HepG2 (cell line): ENCODE results near the gene RANBP3. TPM values are rescaled to one million over a fixed set of nuclear protein-coding genes. Genes with fewer than 3 reads are reported as not detected.

ENCODE experiments used
- AKAP8 ChIP-seq: sonication (generic); formaldehyde crosslinking; IDR thresholded peaks from 2 replicates; pipeline ENCODE4 v1.5.1; 2020; ENCODE audit warnings: mild to moderate bottlenecking, missing genetic modification reagents
- FOXJ3 ChIP-seq: sonication (generic); formaldehyde crosslinking; IDR thresholded peaks from 2 replicates; pipeline ENCODE4 v1.4.0; 2020; ENCODE audit warnings: missing genetic modification reagents, mild to moderate bottlenecking, borderline replicate concordance
- HDAC2 ChIP-seq: sonication (generic); formaldehyde crosslinking; IDR thresholded peaks from 2 replicates; pipeline ENCODE4 v1.4.0; 2020; ENCODE audit warnings: missing genetic modification reagents
- JDP2 ChIP-seq: sonication (generic); formaldehyde crosslinking; IDR thresholded peaks from 2 replicates; pipeline ENCODE4 v1.8.1; 2022; ENCODE audit warnings: missing genetic modification reagents, borderline replicate concordance
- RBM22 ChIP-seq: fragments of 200-400 bp; formaldehyde crosslinking; optimal IDR thresholded peaks from 2 replicates; pipeline ENCODE3; 2017; ENCODE audit warnings: mild to moderate bottlenecking, low read length, moderate library complexity
- RNF2 ChIP-seq: fragments of 450-650 bp; conservative IDR thresholded peaks from 2 replicates; pipeline ENCODE4 v1.6.1; 2016; ENCODE audit warnings: low read depth
- SIN3A ChIP-seq: IDR thresholded peaks from 2 replicates; pipeline ENCODE4 v1.6.1; 2011; ENCODE audit warnings: low read depth, mild to moderate bottlenecking, control low read depth, low read length, borderline replicate concordance
- SOX6 ChIP-seq, 2 experiments: fragments of 450-650 bp in 1 of 2; sonication (generic) in 1 of 2; formaldehyde crosslinking in 1 of 2; IDR thresholded peaks; 2 replicates each; pipeline versions ENCODE4 v1.4.0 to v1.6.1; 2017 to 2020; ENCODE audit warnings: antibody characterized with exemption in 1 of 2, mild to moderate bottlenecking in 1 of 2, missing genetic modification reagents in 1 of 2
- SUZ12 ChIP-seq: fragments of 150-350 bp; IDR thresholded peaks from 2 replicates; pipeline ENCODE4 v1.6.1; 2014; ENCODE audit warnings: low read depth, low read length
- TAF1 ChIP-seq: sonication (generic); formaldehyde crosslinking; IDR thresholded peaks from 2 replicates; pipeline ENCODE4 v1.4.0; 2020; ENCODE audit warnings: missing genetic modification reagents
- ZFP90 ChIP-seq: sonication (generic); formaldehyde crosslinking; IDR thresholded peaks from 2 replicates; pipeline ENCODE4 v1.8.0; 2022; ENCODE audit warnings: missing genetic modification reagents, mild to moderate bottlenecking, inconsistent platforms, borderline replicate concordance
- ZNF432 ChIP-seq: sonication (generic); formaldehyde crosslinking; IDR thresholded peaks from 2 replicates; pipeline ENCODE4 v1.5.0; 2020; ENCODE audit warnings: missing genetic modification reagents, mild to moderate bottlenecking, borderline replicate concordance
- ZNF605 ChIP-seq: sonication (generic); formaldehyde crosslinking; IDR thresholded peaks from 2 replicates; pipeline ENCODE4 v1.8.0; 2022; ENCODE audit warnings: mild to moderate bottlenecking, missing genetic modification reagents
- ZNF614 ChIP-seq: IDR thresholded peaks from 2 replicates; pipeline ENCODE4 v1.6.1; 2018; ENCODE audit warnings: missing biosample characterization, missing genetic modification reagents, inconsistent platforms, borderline replicate concordance
- ZNF747 ChIP-seq: sonication (generic); formaldehyde crosslinking; IDR thresholded peaks from 2 replicates; pipeline ENCODE4 v1.8.1; 2023; ENCODE audit warnings: missing genetic modification reagents, mild to moderate bottlenecking, borderline replicate concordance
- ZNF792 ChIP-seq: IDR thresholded peaks from 2 replicates; pipeline ENCODE4 v1.6.1; 2016
- polyA plus RNA-seq, 8 experiments: library from polyadenylated mRNA; depleted of rRNA in 3 of 8; stranded (reverse) in 7 of 8; unstranded in 1 of 8; fragments of >200 nt; fragmentation: Illumina TruSeq in 4 of 8; extraction: Trizol in 4 of 8; gene quantifications; 2 replicates each; pipeline versions ENCODE4 v1.2.1 to v1.2.3, GENCODE V29; 2011 to 2016; ENCODE audit warnings: low read depth in 4 of 8, missing spikeins in 1 of 8, mixed read lengths in 1 of 8; ENCODE audit not compliant: insufficient read depth in 1 of 8
- total RNA-seq, 5 experiments: library from RNA; depleted of rRNA; stranded (reverse); fragments of >200 nt; fragmentation: Illumina TruSeq; extraction: Trizol; gene quantifications; 2 replicates each; pipeline ENCODE4 v1.2.3, GENCODE V29; 2016; ENCODE audit warnings: low read depth in 1 of 5
- TF ChIP-seq, protein P1 (sequence below): sonication (generic); formaldehyde crosslinking; conservative IDR thresholded peaks from 2 replicates; pipeline ENCODE4 v1.4.0; 2020; ENCODE audit warnings: missing genetic modification reagents
- TF ChIP-seq, protein P2 (sequence below): sonication (generic); formaldehyde crosslinking; IDR thresholded peaks from 2 replicates; pipeline ENCODE4 v1.8.0; 2022; ENCODE audit warnings: missing genetic modification reagents, low read depth, mild to moderate bottlenecking, borderline replicate concordance
- TF ChIP-seq, protein P3 (sequence below): IDR thresholded peaks from 2 replicates; pipeline ENCODE4 v1.6.1; 2016; ENCODE audit warnings: missing compliant biosample characterization, missing genetic modification reagents, borderline replicate concordance
- TF ChIP-seq, protein P4 (sequence below): sonication (generic); formaldehyde crosslinking; IDR thresholded peaks from 2 replicates; pipeline ENCODE4 v1.8.1; 2023; ENCODE audit warnings: mild to moderate bottlenecking, missing genetic modification reagents
- TF ChIP-seq, protein P5 (sequence below): sonication (generic); formaldehyde crosslinking; IDR thresholded peaks from 2 replicates; pipeline ENCODE4 v1.4.0; 2020; ENCODE audit warnings: missing genetic modification reagents

RANBP3 gene
- total and polyA plus RNA-seq, 2 of the 13 experiments (the other 11 are each of a cell fraction or from before 2014, with no cell fraction given), result 39.5 to 149 TPM

DNA sequence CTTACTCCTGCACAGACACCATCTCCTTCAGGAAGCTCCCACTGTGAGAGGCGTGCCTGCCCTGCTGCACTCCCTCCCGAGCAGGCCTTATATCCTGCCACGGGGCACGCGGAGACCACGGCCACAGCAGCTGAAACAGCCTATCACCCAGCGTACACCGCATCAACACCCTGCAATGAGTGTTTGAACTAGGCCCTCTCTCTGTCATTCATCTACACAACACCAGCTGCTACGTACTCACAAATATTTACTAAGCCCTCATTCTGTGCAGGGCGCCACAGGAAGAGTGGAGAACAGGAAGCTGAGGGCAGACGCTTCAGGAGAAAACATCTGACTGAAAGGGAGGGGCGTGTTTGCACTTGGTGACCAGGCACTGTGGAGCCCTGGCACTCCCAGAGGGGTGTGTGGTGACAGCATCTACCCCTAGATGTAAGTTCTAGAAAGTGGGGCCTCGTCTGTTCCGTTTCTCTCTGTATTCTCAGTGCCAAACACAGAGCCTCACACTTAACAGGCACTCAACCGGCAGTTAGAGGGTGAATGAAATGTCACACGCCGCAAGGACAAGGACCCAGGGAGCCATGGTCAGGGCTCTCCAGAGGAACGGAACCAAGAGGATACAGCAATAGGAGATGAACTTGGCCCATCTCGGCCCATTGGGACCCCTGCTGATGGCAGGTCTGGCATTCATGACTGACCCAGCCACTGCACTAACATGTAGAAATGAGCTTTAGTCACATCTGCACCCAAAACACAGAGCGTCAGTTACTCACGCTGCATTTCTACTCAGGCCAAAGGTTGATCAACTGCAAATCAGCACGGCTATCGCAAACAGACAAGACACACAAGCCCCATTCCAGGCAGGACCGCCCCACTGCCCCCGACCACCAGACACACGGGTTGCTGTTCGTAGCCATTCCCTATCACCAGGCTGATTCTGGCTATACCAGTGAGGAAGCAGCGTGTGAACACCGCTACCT, 15.7 kb downstream of the RANBP3 start (continued):
- TF ChIP-seq, protein P1, sequence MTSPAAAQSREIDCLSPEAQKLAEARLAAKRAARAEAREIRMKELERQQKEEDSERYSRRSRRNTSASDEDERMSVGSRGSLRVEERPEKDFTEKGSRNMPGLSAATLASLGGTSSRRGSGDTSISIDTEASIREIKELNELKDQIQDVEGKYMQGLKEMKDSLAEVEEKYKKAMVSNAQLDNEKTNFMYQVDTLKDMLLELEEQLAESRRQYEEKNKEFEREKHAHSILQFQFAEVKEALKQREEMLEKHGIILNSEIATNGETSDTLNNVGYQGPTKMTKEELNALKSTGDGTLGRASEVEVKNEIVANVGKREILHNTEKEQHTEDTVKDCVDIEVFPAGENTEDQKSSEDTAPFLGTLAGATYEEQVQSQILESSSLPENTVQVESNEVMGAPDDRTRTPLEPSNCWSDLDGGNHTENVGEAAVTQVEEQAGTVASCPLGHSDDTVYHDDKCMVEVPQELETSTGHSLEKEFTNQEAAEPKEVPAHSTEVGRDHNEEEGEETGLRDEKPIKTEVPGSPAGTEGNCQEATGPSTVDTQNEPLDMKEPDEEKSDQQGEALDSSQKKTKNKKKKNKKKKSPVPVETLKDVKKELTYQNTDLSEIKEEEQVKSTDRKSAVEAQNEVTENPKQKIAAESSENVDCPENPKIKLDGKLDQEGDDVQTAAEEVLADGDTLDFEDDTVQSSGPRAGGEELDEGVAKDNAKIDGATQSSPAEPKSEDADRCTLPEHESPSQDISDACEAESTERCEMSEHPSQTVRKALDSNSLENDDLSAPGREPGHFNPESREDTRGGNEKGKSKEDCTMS, result no peak
- no peak for TF ChIP-seq ZNF432
- TF ChIP-seq ZNF605 (CRISPR knock-in tag), result peak; percentile 94
- peak; percentile 79; the same call in 1 of the 2 replicates for TF ChIP-seq ZNF614 (CRISPR knock-in tag)
- no peak; the same call in 1 of the 2 replicates for TF ChIP-seq RNF2
- peak; percentile 51; the same call in 1 of the 2 replicates for TF ChIP-seq TAF1 (CRISPR knock-in tag)
- TF ChIP-seq ZFP90, result peak; percentile 53; the same call in 1 of the 2 replicates
- TF ChIP-seq HDAC2 (CRISPR knock-in tag), result peak; percentile 97
- TF ChIP-seq JDP2 (CRISPR knock-in tag), result no peak; the same call in 1 of the 2 replicates
- TF ChIP-seq ZNF792 (CRISPR knock-in tag), result peak; percentile 96; the same call in 1 of the 2 replicates
- peak; percentile 60 for TF ChIP-seq RBM22
- TF ChIP-seq, protein P2, sequence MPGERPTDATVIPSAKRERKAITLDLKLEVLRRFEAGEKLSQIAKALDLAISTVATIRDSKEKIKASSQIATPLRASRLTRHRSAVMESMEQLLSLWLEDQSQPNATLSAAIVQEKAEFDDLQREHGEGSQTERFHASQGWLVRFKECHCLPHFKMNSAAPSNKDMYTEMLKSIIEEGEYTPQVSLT (CRISPR knock-in tag), result no peak
- TF ChIP-seq, protein P3, sequence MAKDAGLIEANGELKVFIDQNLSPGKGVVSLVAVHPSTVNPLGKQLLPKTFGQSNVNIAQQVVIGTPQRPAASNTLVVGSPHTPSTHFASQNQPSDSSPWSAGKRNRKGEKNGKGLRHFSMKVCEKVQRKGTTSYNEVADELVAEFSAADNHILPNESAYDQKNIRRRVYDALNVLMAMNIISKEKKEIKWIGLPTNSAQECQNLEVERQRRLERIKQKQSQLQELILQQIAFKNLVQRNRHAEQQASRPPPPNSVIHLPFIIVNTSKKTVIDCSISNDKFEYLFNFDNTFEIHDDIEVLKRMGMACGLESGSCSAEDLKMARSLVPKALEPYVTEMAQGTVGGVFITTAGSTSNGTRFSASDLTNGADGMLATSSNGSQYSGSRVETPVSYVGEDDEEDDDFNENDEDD, result peak; percentile 70; the same call in 1 of the 2 replicates
- TF ChIP-seq SIN3A, result peak; percentile 45; the same call in 1 of the 2 replicates
- TF ChIP-seq, protein P4, sequence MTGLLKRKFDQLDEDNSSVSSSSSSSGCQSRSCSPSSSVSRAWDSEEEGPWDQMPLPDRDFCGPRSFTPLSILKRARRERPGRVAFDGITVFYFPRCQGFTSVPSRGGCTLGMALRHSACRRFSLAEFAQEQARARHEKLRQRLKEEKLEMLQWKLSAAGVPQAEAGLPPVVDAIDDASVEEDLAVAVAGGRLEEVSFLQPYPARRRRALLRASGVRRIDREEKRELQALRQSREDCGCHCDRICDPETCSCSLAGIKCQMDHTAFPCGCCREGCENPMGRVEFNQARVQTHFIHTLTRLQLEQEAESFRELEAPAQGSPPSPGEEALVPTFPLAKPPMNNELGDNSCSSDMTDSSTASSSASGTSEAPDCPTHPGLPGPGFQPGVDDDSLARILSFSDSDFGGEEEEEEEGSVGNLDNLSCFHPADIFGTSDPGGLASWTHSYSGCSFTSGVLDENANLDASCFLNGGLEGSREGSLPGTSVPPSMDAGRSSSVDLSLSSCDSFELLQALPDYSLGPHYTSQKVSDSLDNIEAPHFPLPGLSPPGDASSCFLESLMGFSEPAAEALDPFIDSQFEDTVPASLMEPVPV (CRISPR knock-in tag), result peak; percentile 95
- peak; percentile 85; the same call in 1 of the 2 replicates for TF ChIP-seq ZNF747 (CRISPR knock-in tag)
- TF ChIP-seq, protein P5, sequence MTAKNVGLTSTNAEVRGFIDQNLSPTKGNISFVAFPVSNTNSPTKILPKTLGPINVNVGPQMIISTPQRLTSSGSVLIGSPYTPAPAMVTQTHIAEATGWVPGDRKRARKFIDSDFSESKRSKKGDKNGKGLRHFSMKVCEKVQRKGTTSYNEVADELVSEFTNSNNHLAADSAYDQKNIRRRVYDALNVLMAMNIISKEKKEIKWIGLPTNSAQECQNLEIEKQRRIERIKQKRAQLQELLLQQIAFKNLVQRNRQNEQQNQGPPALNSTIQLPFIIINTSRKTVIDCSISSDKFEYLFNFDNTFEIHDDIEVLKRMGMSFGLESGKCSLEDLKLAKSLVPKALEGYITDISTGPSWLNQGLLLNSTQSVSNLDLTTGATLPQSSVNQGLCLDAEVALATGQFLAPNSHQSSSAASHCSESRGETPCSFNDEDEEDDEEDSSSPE, result peak; percentile 82
- TF ChIP-seq AKAP8 (CRISPR knock-in tag), result peak; percentile 96
- TF ChIP-seq FOXJ3, result peak; percentile 79; the same call in 1 of the 2 replicates
- TF ChIP-seq SOX6 (IDR thresholded peaks at IDR 0.05), result no peak
- peak; percentile 93 for TF ChIP-seq SOX6 (CRISPR knock-in tag; IDR thresholded peaks at IDR 0.05)
- no peak for TF ChIP-seq SUZ12
